Measurements from ENCODE around the gene OCSTAMP. TPM values are rescaled to one million over a fixed set of nuclear protein-coding genes. Genes with fewer than 3 reads are reported as not detected.

The OCSTAMP gene
- total RNA-seq, 6 experiments from 2014 or later = not detected

DNA sequence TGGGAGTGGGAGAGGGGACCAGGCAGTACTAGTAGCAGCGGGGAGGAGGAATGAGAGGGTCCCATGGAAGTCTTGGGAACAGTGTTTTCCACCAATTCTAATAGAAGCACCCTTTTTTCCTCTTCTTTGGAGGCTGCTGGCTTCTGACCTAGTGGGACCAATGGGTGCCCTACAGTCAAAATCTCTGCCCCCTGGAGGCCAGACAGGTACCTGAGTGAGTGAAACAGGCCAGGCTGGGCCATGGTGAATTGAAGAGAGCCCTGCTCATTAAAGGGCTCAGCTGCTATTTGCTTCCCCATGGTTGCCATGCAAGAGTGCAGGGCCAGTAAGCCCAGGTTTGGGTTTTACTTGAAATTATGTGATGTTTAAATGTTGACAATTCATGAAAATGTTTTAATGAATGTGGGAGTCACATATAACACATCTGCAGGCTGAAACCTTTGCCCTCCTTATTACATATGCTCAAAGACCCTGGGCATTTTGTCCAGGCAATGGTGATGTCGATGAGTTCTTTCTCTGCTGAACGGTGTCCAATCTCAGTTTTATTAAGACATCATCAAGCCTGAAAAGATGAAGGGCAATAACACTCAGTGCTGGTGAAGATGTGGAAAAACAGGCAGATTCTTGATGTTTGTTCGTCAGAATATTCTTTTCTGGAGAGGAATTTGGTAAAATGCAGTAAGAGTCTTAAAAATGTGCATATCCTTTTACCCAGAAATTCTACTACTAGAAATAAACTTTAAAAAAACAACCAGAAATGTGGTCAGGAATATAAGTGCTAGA is 42.3 kb upstream of the OCSTAMP start:
- ATAC-seq = peak in 1 of 4 donors; percentile 30
- WGBS (ENCODE audit: insufficient coverage, low coverage, low lambda C conversion rate, missing lambda C conversion rate) = 71% methylated on average over 4 of the region's 4 CpGs
- intact Hi-C loops (cut with DNase I) = no loop called here

DNA sequence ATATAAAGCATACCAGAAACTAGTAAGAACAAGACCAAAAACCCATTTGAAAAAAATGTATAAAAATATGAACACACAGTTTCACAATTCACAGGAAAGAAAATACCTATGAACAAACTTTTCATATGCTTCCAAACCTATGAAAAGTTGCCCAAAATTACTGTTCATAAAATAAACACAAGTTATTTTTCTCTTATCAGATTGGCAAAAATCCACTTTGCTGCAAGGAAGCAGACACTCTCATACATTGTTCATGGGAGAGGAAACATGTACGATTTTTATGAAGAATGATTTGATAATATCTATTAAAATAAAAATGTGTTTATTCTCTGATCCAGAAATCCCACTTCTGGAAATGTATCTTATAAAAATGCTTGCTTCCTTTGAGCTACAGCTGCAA is 40.0 kb upstream of the OCSTAMP start:
- Histone ChIP-seq H3K36me3 (no peaks in the 10 kb centered on the region), H3K4me3 (no peak overlapping the region), H3K9me3 (no peaks in the 10 kb centered on the region), H3K4me1 (no peaks in the 10 kb centered on the region), H3K27me3 (no peaks in the 10 kb centered on the region), H3K27ac (no peak overlapping the region)
- TF ChIP-seq POLR2A (IDR thresholded peaks at IDR 0.05) = no peak
- TF ChIP-seq, protein P1, sequence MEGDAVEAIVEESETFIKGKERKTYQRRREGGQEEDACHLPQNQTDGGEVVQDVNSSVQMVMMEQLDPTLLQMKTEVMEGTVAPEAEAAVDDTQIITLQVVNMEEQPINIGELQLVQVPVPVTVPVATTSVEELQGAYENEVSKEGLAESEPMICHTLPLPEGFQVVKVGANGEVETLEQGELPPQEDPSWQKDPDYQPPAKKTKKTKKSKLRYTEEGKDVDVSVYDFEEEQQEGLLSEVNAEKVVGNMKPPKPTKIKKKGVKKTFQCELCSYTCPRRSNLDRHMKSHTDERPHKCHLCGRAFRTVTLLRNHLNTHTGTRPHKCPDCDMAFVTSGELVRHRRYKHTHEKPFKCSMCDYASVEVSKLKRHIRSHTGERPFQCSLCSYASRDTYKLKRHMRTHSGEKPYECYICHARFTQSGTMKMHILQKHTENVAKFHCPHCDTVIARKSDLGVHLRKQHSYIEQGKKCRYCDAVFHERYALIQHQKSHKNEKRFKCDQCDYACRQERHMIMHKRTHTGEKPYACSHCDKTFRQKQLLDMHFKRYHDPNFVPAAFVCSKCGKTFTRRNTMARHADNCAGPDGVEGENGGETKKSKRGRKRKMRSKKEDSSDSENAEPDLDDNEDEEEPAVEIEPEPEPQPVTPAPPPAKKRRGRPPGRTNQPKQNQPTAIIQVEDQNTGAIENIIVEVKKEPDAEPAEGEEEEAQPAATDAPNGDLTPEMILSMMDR (IDR thresholded peaks at IDR 0.05) = no peak
- DNase-seq (no peak), ATAC-seq (no peak)
- WGBS (ENCODE audit: insufficient coverage, low coverage, low lambda C conversion rate, missing lambda C conversion rate) = 74% methylated on average over 1 of the region's 1 CpG
- intact Hi-C loops (cut with DNase I) = no loop called here

More for the DNA sequence above, 42.3 kb upstream of the OCSTAMP start:
- no peak for DNase-seq
- Histone ChIP-seq H3K27ac (no peak overlapping the region), H3K36me3 (no peaks in the 10 kb centered on the region), H3K4me3 (no peak overlapping the region), H3K4me1 (no peaks in the 10 kb centered on the region), H3K9me3 (no peaks in the 10 kb centered on the region), H3K27me3 (no peaks in the 10 kb centered on the region)
- TF ChIP-seq POLR2A (IDR thresholded peaks at IDR 0.05) = no peak
- TF ChIP-seq, protein P1 (IDR thresholded peaks at IDR 0.05) = no peak

DNA sequence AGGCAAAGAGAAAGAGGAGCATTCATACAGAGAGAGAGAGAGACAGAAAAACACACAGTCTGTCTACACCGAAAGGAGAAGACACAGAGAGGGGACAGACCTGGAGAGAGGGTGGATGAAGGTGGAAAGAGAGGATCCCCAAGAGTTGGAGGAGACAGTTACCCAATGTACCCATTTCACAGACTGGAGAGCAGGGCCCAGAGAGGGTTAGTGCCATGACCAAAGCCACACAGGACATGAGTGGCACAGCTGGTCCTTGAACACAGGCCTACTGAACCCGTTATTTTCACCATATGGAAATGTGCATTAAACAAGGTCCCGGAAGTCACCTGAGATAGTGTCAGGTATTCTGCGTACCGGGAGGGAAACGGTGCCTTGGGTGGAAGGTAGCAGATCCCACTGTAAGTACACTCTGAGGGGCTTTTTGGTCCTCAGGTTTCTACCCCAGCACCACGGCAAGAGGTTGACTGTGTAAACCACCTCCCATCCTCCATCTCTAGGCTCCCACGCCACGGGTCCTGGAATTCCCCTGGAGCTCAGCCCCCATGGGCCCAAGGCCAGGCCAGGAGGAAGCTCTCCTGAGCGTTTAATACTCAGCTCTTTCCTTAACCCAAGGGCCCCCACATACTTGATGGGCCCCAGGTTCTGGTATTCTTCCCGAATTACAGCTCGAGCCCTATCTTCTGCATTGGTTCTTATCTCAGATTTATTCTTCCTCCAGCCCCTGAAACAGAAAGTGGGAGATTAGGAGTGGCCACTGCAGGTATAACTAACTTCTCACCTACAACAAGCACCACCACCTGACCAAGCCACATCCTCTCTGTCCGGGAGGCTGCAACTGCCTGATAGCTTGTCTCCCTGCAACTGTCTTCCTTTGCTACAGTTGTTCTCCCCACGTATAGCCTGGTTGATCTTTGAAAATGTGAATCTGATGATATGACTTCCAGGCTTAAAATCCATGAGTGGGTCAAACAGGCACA is 38.4 kb upstream of the OCSTAMP start:
- no peak for TF ChIP-seq POLR2A (IDR thresholded peaks at IDR 0.05)
- TF ChIP-seq, protein P1 (IDR thresholded peaks at IDR 0.05) = no peak
- Histone ChIP-seq H3K27ac (no peak overlapping the region), H3K9me3 (no peaks in the 10 kb centered on the region), H3K27me3 (no peaks in the 10 kb centered on the region), H3K4me1 (no peaks in the 10 kb centered on the region), H3K36me3 (no peaks in the 10 kb centered on the region), H3K4me3 (no peak overlapping the region)
- ATAC-seq = peak in 2 of 4 donors; percentile 29 to 67
- WGBS (ENCODE audit: insufficient coverage, low coverage, low lambda C conversion rate, missing lambda C conversion rate) = 45% methylated on average over 4 of the region's 14 CpGs
- DNase-seq = no peak
- intact Hi-C loops (cut with DNase I) = no loop called here

DNA sequence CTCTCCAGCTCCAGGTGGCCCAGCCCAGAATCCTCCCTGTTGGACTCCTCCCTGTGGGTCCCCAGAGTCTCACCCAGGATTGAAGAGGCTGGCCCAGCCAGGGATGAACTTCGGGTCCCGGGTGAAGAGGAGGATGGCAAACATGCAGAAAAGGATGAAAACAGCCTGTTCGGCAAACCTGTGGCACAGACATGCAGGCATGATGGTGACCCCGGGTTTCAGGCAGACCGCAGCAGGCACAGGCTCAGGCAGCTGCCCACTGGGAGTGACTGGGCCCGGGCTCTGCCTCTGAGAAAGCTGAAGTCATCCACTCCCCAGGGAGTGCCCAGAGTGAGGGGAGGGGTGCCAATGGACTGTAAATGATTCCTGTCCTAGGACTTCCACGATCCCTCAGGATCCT is 37.5 kb upstream of the OCSTAMP start:
- no peak for TF ChIP-seq POLR2A (IDR thresholded peaks at IDR 0.05)
- TF ChIP-seq, protein P1 (IDR thresholded peaks at IDR 0.05) = no peak
- Histone ChIP-seq H3K4me3 (no peak overlapping the region), H3K27ac (no peak overlapping the region), H3K9me3 (no peaks in the 10 kb centered on the region), H3K36me3 (no peaks in the 10 kb centered on the region), H3K4me1 (no peaks in the 10 kb centered on the region), H3K27me3 (no peaks in the 10 kb centered on the region)
- WGBS (ENCODE audit: insufficient coverage, low coverage, low lambda C conversion rate, missing lambda C conversion rate) = no CpG with 5 or more reads among the region's 7 CpGs
- intact Hi-C loops (cut with DNase I) = no loop called here
- DNase-seq (no peak), ATAC-seq (no peak)

Measured in right lobe of liver (tissue), 6 donors.